Left cardiac atrium (tissue), 4 donors: ENCODE results near the gene DPP6. TPM values are rescaled to one million over a fixed set of nuclear protein-coding genes. Genes with fewer than 3 reads are reported as not detected.

Source experiments
- ATAC-seq, 2 donors: fragments of 200-7000 bp; cut with Tn5 transposase; one replicate each; pipeline ENCODE4 v1.9.1; 2020; ENCODE audit warnings: mild to moderate bottlenecking in 2 of 2, moderate library complexity in 2 of 2
- DNase-seq: peaks from one replicate; pipeline ENCODE4 v3.0.0-alpha.2; 2020
- intact Hi-C, 2 donors: fragments of 100-400 bp; cut with DNase I; formaldehyde crosslinking; loops; one replicate each; pipeline versions ENCODE4 v1.14.1 to v1.15.1; 2022 to 2023
- total RNA-seq, 2 donors: library from RNA; stranded (reverse); fragmentation: NEBNext Ultra II Directional; extraction: Animal tissue kit (Norgen Biotek cat#: 25700); gene quantifications; one replicate each; pipeline ENCODE4 v1.2.1, GENCODE V29; 2021
- donor health status: DM: no; HTN: yes; CAD: no.
- donor health status: DM: no; HTN: yes; CAD: no; lungs with severe emphysema.
- donor health status: DM: yes; HTN: yes; CAD: no.
- donor health status: Dilated cardiomyopathy.

The DPP6 gene
- total RNA-seq, 2 donors from 2014 or later, result 0.42 to 0.56 TPM

GRCh38 chr7:154867068-154867467 lies 814.9 kb downstream of the DPP6 start:
- no peak for ATAC-seq
- intact Hi-C loops, result no loop called here
- no peak for DNase-seq

GRCh38 chr7:154868921-154869320 lies 816.7 kb downstream of the DPP6 start:
- intact Hi-C loops, result no loop called here
- DNase-seq, result no peak
- ATAC-seq, result no peak

GRCh38 chr7:154869436-154869835 lies 817.2 kb downstream of the DPP6 start:
- ATAC-seq (no peak), DNase-seq (no peak)
- intact Hi-C loops, result no loop called here

- no peak for ATAC-seq
- intact Hi-C loops, result no loop called here
- no peak for DNase-seq
Observed at GRCh38 chr7:154871507-154871906, 819.3 kb downstream of the DPP6 start.

- DNase-seq (no peak), ATAC-seq (no peak)
- intact Hi-C loops, result no loop called here
Observed at GRCh38 chr7:154871928-154872750, 819.9 kb downstream of the DPP6 start.

- intact Hi-C loops, result no loop called here
- ATAC-seq, result no peak
Observed at GRCh38 chr7:154872811-154873499, 820.8 kb downstream of the DPP6 start.

GRCh38 chr7:154873500-154874121 lies 821.4 kb downstream of the DPP6 start:
- DNase-seq (no peak), ATAC-seq (no peak)
- intact Hi-C loops, result no loop called here

More at GRCh38 chr7:154872811-154873499, 820.8 kb downstream of the DPP6 start:
- no peak for DNase-seq

GRCh38 chr7:154874409-154875113 lies 822.4 kb downstream of the DPP6 start:
- DNase-seq, result no peak
- ATAC-seq, result no peak
- intact Hi-C loops, result no loop called here

GRCh38 chr7:154875297-154875696 lies 823.1 kb downstream of the DPP6 start:
- DNase-seq (no peak), ATAC-seq (no peak)
- intact Hi-C loops, result no loop called here

GRCh38 chr7:154876516-154876915 lies 824.3 kb downstream of the DPP6 start:
- DNase-seq (no peak), ATAC-seq (no peak)
- intact Hi-C loops, result no loop called here

- DNase-seq (no peak), ATAC-seq (no peak)
- intact Hi-C loops, result no loop called here
Observed at GRCh38 chr7:154877031-154877430, 824.8 kb downstream of the DPP6 start.

- DNase-seq (no peak), ATAC-seq (no peak)
- intact Hi-C loops, result no loop called here
Observed at GRCh38 chr7:154879629-154880028, 827.4 kb downstream of the DPP6 start.

GRCh38 chr7:154880513-154880912 lies 828.3 kb downstream of the DPP6 start:
- no peak for DNase-seq
- ATAC-seq, result no peak
- intact Hi-C loops, result no loop called here

GRCh38 chr7:154881026-154881425 lies 828.8 kb downstream of the DPP6 start:
- no peak for DNase-seq
- intact Hi-C loops, result no loop called here

GRCh38 chr7:154881526-154881925 lies 829.3 kb downstream of the DPP6 start:
- ATAC-seq, result no peak
- intact Hi-C loops, result no loop called here
- no peak for DNase-seq

More at GRCh38 chr7:154881026-154881425, 828.8 kb downstream of the DPP6 start:
- ATAC-seq, result no peak

GRCh38 chr7:154882931-154883474 lies 830.8 kb downstream of the DPP6 start:
- DNase-seq (no peak), ATAC-seq (no peak)
- intact Hi-C loops, result no loop called here

- intact Hi-C loops, result no loop called here
- DNase-seq (no peak), ATAC-seq (no peak)
Observed at GRCh38 chr7:154884348-154884920, 832.2 kb downstream of the DPP6 start.

- DNase-seq (no peak), ATAC-seq (no peak)
- intact Hi-C loops, result no loop called here
Observed at GRCh38 chr7:154886591-154886990, 834.4 kb downstream of the DPP6 start.

- intact Hi-C loops, result no loop called here
- no peak for ATAC-seq
- DNase-seq, result no peak
Observed at GRCh38 chr7:154888690-154889089, 836.5 kb downstream of the DPP6 start.
